Amniotic epithelial cell (primary cell): ENCODE data around the gene MIDN.

Experiments
- DNase-seq: peaks from one replicate; pipeline ENCODE4 v3.0.0-alpha.2; 2010; ENCODE audit warnings: low read depth

The MIDN gene

DNA sequence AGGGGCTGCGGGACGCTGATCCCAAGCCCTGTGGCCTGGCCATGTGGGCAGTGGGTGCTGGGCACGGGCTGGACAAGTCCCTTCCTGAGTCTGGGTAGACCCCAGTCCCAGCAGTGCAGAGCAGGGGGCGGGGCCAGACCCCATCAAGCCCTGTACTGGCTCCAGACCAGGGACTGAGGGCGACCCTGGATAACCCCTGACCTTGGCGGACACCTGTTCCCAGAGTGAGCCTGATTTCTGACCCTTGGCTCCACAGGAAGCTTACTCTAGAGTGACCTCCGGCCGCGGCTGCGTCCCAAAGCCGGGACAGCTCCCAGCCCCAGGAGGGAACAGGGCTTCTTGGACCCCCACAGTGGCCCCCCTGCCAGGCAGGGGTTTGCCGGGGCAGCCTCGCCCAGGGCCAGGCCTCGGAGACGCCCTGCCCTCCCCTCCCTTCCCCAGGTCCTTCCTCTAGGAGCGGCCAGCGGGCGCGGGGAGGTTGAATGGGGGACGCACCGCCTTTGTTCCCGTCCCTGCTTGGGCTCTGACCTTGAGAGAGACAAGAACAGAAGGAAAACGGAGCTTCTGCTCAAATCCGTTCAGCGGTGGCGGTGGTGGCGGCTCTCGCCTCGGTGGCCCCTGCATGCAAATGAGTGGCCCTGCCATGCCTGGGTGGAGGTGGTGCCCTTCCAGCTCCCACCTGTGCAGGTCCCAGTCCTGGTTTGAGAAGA is 35.0 kb downstream of the MIDN start:
- no peak for DNase-seq

DNA sequence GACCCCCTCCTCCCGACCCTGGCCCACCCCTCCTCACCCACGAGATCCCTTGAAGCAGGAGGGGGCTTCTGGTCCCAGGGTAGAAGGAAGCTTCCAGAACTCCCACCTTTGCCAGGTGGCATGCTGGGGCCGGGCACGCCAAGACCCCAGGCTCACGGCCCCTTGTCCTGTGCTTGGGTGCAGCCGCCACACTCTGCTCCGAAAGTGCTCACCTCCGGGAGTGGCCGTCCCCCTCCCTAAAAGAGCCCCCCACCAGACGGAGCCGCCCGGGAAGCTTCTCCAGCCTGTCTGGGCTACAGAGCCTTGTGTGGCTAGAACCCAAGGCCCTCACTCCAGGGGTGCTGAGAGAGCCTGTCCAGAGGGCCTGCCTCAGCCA is 35.5 kb downstream of the MIDN start:
- DNase-seq = no peak

DNA sequence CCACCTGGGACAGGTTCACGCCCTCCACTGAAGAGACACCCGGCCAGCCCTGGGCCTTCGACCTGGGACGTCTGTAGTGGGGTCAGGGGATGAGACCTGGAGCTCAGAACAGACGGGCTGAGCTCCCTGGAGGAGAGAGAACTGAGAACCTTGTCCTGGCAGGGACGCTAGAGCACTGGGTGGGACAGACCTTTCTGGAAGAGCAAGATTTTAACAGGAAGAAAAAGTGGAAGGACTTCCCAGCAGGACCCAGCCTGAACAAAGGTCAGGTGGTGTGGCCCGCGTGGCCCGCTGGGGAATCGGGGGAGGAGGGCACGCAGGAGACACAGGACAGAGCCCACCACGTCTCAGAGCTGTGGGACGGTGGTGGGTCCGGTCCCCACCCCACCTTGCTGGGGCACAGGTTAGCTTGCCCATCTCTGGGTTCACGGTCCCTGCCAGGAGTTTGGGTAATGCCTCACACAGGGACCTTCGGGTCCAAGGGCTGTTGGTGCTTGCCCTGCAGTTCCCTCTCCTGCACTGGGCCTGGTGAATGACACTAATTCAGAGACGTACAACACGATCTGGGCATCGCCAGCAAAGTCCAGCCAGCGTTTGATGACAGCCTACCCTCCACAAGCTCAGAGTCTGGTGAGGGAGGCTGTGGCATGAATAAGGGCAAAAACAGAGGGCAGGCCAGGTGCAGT is 36.1 kb downstream of the MIDN start:
- DNase-seq = no peak

DNA sequence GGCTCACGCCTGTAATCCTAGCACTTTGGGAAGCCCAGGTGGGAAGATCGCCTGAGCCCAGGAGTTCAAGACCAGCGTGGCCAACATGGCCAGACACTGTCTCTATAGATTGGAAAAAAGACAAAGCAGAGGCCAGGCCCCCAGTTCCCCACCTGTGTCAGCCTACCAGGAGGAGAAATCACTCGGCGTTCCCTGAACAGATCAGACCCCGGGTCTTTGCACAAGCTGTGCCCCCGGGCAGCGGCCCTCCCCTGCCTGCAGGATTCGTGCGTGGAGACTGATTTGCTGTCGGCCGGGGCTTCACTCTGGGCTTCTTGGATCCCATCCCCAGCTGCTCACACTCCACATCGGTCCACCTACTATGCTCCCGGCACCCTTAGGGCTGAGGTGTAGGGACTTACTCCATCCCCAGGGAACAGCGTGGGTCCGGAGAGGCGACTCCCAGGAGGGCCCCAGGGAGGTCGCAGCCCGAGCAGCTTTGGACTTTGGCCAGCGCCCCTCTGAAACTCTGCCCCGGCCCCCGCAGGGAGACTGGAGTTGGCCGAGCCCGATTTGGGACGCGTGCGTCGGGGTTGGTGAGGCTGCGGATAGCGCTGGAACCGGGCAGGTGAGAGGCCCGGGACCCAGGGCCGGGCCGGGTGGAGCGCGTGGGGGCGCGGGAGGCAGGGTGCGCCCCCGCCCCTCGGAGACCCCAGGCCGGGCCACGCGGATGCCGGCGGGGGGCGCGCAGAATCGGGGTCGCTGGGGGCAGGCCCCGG is 36.8 kb downstream of the MIDN start:
- no peak for DNase-seq

DNA sequence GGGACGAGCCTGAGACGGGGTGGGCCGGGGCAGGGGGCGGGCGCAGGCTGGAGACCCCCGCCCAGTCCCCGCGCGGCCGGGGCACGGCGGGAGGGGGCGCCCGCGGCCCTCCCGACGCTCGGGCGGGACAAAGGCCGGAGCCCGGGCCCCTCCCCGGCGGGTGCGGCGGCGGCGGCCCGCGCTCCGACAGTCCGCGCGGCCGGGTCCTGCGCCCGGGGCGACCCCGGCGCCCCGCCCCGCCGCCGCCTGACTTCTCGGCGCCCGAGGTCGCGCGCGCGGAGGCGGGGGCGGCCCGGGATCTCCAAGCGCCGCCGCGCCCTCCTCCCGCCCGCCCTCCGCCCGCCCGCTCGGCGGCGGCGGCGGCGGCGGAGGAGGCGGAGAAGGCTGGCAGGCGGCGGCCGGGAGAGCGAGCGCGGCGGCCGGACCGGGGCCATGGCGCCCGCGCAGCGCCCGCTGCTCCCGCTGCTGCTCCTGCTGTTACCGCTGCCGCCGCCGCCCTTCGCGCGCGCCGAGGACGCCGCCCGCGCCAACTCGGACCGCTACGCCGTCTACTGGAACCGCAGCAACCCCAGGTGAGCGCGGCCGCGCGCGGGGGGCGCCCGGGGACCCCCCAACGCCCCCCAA is 37.5 kb downstream of the MIDN start, which contains the start of gene EFNA2:
Gene EFNA2, plus strand, starts transcription at position 137 of the 624 bp plus-strand sequence. Its CDS starts 296 bp downstream, at position 433.
- no peak for DNase-seq

DNA sequence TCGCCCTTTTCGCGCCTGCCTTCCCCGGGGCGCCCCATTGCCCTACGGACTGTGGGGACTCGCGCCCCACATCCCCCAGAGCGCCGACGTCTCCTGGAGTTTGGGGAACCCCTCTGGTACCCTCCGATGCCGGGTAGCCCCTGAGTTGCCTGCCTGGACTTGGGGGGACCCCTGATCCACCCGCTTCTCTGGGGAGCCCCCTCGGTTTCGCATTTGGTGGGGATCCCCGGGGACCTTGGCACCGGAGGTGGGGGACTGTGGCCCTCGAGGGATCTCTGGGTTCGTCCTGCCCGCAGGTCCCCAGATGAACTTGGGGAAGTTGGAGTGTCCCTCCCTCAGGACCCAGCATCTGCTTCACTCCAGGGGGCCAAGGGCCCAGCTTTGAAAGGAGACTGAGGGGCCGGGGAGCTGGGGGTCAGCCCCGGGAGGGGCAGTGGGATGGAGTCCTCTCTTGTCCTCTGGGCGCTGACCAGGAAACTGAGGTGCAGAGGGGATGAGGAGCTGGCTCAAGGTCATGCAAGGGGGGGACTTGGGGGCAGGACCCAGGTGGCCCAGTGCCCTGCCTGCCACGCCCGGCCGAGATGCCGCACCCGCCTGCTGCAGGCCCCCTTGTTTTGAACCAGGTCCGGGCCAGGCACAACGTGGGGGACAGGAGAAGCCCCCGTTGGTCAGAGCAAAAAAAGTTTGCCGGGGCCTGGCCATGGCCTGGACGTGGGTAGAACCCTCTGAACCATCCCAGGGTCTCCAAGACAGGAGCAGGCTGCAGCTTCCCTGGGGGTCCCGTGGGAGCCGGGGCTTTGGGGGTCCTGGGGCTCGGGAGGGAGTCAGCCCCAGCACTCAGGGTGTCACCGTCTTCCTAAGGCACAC is 38.3 kb downstream of the MIDN start:
- no peak for DNase-seq

DNA sequence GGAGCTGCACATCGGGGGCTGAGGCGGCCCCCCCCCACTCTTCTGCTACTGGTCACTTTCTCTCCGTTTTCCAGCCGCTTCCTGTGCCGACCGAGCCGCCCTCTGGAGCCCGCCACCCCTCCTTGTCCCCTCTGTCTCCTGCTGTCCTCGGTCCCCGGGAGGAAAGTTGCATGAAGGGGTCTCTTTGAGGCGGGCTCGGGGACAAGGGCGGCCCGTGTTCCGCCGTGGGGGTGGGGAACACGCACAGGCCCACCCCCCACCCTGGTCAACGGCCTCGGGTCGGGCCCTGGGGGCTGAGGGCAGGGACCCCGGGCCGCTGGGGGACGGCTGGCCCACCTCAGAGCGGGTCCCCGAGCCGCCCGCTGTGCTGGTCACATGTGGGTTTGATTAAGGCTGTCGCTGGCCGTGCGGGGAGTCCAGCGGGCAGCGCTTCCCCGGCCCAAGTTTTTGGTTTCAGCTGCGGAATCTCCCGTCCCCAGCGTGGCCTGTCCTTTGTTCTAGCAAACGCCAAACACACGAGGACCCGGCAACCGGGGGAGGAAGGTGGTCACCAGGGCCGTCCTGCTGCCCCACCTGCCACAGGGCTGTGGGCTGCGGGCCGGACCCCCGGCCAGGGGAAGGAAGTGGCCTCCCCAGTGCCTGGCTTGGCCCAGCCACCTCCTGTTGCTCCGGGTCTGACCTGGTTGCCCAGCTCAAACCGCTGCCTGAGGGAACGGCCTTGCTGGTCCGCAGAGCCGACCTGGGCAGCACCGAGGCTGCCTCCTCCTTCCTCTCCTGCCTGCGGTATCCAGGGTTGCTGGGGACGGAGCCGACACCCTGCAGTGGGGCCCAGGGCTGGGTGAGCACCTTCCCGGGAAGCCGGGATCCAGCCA is 39.2 kb downstream of the MIDN start:
- DNase-seq = no peak

DNA sequence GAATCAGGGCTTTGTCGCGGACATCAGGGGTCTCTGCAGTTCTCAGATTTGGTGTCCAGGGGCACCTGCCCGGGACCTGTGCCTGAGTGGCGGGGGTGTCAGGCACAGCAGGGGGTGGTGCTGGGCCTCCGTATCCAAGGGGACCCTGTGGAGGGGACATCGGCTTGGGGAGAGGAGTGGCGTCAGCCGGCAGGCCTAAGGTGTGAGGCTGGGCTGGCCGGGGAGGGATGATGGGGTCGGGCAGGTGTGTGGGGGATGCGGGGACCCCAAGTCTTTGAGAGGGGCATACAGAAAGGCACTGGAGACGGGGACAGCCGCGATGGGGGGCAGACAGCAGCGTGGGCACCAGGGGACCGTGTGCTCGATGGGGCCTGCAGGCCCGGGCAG is 39.8 kb downstream of the MIDN start:
- no peak for DNase-seq

DNA sequence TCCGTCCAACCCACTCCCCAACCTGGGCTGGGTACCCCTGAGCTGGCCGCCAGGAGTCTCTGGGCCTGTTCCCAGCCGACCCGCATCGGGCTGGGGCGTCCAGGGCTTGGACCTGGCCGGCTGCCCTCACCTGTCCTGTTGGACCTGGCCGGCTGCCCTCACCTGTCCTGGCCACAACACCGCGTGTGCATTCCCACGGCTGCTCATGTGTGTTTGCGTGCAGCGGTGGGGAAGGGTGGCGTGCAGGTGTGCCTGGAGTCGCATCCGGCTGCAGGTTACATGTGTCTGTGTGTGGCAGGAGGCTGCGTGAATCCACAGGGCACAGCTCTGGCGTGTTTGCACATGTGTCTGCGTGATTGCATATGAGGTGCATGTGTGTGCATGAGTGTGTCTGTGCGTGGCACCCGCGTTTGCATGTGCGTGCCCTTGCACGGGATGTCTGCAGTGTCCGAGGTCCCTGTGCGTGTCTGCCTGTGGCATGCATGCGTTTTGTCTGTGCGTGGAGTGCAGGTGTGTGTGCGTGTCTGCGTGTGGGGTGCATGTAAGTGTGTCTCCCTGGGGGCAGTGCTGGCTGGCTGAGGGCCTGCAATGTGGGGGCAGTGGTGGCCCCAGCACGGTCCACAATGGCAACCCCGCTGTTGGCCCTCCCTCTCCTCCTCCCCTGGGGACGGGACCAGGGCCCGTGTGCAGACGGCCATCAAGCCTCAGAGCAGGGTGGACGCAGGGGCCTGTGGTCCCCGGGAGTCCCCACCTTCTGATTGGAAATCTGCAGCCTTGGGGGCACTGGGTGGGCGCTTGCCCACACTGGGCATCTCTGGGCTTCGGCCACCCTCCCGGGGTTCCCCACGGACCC is 40.7 kb downstream of the MIDN start:
- DNase-seq = no peak

DNA sequence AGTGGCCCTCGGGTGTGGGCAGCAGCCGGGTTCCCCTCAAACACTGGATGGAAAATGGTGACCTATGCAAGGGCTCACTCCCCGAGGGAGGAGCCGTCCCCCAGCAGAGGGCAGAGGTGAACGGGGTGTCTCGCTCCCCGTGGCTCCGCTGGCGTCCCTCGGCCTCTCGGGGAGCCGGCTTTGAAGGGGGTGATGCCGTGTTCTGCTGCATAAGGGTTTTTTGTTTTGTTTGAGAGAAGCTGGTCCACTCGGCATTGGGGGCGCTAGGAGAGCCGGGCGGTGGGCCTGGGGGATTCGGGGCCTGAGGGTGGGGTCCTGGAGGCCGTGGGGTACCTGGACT is 41.3 kb downstream of the MIDN start:
- DNase-seq = no peak

DNA sequence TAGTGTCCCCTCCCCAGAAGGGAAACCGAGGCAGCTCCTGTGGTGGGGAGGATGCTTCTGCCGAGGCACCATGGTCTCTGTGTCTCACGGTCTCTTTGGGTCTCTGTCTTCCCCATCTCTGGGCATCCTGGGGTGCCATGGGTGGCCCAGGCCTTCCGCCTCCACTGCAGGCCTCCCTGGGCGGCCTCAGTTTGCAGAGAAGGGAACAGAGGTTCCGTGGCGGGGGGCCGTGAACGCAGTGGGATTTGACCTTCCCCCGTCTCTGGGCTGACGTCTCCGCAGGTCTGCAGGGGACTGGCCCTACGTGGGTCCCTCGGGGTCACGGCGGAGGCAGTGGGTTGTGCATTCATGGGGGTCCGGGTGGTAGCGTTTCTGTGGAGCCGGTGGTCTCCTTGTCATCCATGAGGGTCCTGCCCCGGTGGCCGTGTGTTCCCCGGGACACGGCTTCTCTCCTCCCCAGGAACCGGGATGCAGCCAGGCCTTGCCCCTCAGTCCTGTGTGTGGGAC is 41.9 kb downstream of the MIDN start:
- DNase-seq = no peak

DNA sequence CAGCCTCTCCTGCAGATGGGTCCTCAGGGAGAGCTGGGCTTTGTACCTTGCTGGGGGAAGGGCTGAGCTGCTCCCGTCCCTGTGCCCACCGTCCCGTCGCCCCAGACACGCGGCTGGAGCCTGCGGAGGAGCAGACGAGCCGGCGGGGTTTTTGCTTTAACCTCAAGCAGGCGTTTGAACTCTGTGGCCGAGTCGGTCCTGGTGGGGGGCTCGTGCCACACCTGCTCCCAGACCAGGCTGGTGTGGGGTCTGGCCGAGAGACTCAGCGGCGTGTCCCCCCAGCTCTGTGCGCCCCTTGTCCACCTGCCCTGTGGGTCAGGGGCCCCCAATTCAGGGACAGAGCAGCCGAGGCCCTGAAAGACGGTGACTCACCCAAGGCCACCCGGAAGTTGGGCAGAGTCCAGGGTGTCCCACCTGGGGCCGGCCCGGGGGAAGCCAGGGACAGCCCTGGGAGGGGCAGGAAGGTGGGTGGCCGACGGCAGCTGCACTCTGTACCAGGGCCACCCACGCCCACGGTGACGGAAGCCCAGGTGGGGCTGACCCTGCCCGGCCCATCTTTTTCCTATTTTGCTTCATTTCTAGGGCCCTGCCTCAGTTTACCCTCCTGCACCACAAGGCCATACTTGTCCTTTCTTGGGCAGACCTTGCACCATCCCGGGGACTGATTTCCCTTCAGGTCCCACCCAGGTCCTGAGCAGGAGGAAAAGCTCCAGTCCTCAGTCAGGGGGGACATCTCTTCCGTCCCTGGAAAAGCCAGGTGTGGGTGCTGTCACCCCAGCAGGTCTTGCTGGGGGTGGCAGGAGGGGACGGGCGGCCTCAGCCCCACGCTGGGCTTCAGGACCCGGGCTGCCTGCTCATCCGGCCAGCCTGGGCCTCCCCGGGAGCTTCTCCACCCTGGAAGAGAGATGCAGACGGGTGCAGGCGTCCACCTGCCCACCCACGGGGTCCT is 42.6 kb downstream of the MIDN start:
- no peak for DNase-seq

DNA sequence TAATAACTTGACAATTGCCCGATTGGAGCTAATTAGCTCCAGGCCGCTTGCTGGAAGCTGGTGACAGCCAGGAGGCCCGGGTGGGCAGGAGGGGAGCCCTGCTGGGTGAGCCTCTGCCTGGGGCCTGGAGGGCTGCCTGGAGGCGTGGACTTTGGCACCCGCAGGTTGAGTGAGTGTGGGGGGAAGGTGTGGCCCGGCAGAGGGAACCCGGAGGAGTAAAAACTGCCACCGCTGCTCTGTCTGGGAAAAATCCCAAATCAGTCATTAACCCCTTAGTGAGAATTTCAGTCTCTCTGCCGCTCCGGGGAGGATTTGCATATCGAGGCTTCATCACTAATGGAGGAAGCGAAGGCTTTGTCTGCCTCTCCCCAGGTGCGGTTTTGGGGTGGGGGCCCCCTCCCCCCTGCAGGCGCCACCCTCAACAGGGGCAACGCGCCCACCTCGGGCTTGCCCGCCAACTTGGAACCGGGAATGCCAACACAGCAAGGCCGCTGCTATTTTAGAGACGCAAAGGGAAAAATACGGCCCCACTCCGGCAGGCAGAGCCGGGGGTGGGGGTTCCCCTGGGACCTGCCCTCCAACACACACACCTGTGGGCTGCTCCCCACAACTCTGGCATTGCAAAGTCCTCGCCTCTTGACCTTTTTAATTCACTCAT is 43.5 kb downstream of the MIDN start:
- DNase-seq = no peak

DNA sequence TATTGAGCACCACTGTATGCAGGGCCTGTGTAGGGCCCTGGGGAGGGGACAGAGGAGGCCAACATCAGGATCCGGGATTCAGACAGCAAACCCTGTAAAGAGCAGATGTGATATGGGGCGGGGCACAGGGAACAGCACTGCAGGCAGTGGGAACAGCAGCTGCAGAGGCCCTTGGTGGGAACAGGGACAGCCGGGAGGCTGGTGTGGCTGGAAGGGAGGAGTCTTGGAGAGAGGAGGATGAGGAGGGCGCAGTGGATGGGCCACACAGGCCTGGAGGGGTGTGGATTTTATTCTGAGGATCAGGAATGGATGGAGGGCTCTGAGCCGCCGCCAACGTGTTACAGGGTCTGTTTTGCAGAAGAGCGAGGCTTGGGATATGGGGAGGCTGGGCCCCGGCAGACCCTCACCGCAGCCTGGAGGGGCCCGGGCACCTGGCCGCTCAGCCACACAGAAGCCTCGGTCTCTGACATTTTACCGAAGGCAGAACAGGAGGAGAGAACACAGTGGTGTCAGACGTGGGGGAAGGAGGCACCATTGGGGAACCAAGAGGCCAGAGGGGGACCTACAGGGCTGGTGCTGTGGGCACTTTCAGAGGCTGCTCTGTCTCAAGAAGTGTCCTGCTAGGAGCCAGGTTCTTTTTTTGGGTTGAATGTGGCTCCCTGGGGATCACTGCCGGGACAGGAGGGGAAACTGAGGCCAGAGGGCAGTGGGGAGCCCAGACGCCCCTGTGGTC is 44.2 kb downstream of the MIDN start:
- DNase-seq = no peak

DNA sequence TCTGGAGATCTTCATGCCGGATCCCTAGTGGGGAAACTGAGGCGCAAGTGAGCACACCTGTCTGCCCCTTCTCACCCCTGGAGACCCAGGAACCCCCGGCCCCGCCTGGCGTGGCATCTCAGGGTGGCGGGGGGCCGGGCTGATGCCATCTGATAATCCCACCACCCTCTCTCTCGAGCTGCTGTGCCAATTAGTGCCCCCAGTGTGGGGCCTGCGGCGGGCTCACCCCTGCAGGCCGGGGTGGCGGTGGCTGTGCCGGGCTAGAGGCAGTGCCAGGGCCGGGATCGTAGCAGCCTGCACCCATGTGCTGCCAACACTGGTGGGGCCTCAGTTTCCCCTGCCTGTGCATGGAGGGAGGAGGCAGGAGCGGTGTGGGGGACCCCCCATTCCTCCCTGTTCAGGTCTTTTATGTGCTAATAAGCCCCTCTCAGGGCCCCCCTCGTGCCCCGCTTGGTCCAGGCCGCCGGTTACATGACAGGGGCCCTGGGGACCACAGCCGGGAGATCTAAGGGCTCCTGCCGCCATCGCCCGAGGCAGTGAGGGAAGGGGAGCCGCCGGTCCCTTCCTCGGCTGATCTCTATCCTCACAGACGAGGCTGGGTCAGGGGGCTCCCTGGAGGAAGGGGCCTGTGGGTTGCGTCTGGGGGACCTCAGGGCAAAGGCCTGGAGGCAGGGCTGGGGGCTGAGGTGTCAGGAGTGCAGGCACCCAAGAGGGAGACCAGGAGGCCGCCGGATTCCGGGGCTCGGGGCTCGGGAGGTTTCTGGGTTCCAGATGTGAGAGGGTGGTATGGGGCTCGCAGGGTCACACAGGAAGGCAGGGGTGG is 45.6 kb downstream of the MIDN start:
- no peak for DNase-seq

DNA sequence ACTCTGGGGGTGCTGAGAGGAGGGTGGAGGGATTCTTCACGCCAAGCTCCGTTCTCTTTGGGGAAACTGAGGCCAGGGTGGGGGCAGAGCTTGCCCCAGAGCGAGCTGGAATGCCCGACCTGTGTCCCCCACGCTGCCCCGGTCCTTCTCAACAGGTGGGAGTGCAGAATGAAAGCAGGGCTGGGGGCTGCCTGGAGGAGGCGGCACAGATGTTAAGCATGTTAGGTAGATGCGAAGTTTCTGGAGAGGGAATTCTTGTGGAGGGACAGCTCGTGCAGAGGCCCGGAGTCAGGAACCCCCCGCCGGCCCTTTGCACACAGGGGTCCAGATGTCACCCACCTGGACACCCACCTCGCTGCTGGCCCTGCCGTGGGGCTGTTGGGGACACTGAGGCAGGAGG is 46.3 kb downstream of the MIDN start:
- DNase-seq = no peak
